HL-60 (cell line): Measurements from ENCODE around the gene TMEM131L.
"Not testable (repeated sequence)": the region's sequence is repeated elsewhere in the genome, so short reads cannot be mapped to it uniquely, and the experiment has no call there.

Source experiments
- DNase-seq, 2 experiments: peaks; one replicate each; pipeline ENCODE4 v3.0.0-alpha.2; 2010 to 2020; ENCODE audit warnings: low read depth in 1 of 2, low spot score in 1 of 2
- H3K27ac ChIP-seq: fragments of 250-450 bp; sonication (Bioruptor Pico); replicated peaks from 2 replicates; pipeline ENCODE4 v1.5.1; 2020; ENCODE audit warnings: mild to moderate bottlenecking, moderate library complexity
- H3K27me3 ChIP-seq: fragments of 250-450 bp; sonication (Bioruptor Pico); 2 replicates; pipeline ENCODE4 v1.5.1; 2021; ENCODE audit warnings: mild to moderate bottlenecking, moderate library complexity; ENCODE audit not compliant: insufficient read depth, poor library complexity, severe bottlenecking
- H3K4me3 ChIP-seq: replicated peaks from 2 replicates; pipeline ENCODE4 v1.5.1; 2011; ENCODE audit warnings: mild to moderate bottlenecking, control low read depth, low read length; ENCODE audit not compliant: insufficient read depth
- CTCF ChIP-seq: IDR thresholded peaks from one replicate; pipeline ENCODE4 v1.5.1; 2011; ENCODE audit warnings: low read length, control low read depth, inconsistent platforms; ENCODE audit not compliant: insufficient read depth
- GABPA ChIP-seq: IDR thresholded peaks from 2 replicates; pipeline ENCODE4 v1.6.1; 2012; ENCODE audit warnings: low read depth
- POLR2AphosphoS5 ChIP-seq: IDR thresholded peaks from 2 replicates; pipeline ENCODE4 v1.6.1; 2012; ENCODE audit warnings: low read depth
- SPI1 ChIP-seq: IDR thresholded peaks from 2 replicates; pipeline ENCODE4 v1.6.1; 2012; ENCODE audit warnings: low read depth, mild to moderate bottlenecking, borderline replicate concordance
- long read RNA-seq: library from polyadenylated mRNA; unstranded; transcript quantifications from one replicate; pipeline ENCODE4 v2.0.0, GENCODE V29; 2020
- TF ChIP-seq, protein P1 (sequence below): IDR thresholded peaks from 2 replicates; pipeline ENCODE4 v1.6.1; 2012; ENCODE audit warnings: low read depth; ENCODE audit not compliant: insufficient replicate concordance

The TMEM131L gene
- long read RNA-seq, full-length matches to known transcripts = 13 of 95 reads
- long read RNA-seq, partial matches to known transcripts = 54 of 95 reads
- long read RNA-seq, other reads (novel, unspliced or antisense) = 28 of 95 reads

GRCh38 chr4:153466081-153466948 lies at the start of gene TMEM131L:
TMEM131L (plus strand) TSS chr4:153466360; CDS start chr4:153466398, 38 bp downstream.
- peak; percentile 88 for TF ChIP-seq SPI1
- TF ChIP-seq POLR2AphosphoS5 = 0 out of 2 replicates have a peak, but pooled peaks have one; percentile 43
- TF ChIP-seq, protein P1, sequence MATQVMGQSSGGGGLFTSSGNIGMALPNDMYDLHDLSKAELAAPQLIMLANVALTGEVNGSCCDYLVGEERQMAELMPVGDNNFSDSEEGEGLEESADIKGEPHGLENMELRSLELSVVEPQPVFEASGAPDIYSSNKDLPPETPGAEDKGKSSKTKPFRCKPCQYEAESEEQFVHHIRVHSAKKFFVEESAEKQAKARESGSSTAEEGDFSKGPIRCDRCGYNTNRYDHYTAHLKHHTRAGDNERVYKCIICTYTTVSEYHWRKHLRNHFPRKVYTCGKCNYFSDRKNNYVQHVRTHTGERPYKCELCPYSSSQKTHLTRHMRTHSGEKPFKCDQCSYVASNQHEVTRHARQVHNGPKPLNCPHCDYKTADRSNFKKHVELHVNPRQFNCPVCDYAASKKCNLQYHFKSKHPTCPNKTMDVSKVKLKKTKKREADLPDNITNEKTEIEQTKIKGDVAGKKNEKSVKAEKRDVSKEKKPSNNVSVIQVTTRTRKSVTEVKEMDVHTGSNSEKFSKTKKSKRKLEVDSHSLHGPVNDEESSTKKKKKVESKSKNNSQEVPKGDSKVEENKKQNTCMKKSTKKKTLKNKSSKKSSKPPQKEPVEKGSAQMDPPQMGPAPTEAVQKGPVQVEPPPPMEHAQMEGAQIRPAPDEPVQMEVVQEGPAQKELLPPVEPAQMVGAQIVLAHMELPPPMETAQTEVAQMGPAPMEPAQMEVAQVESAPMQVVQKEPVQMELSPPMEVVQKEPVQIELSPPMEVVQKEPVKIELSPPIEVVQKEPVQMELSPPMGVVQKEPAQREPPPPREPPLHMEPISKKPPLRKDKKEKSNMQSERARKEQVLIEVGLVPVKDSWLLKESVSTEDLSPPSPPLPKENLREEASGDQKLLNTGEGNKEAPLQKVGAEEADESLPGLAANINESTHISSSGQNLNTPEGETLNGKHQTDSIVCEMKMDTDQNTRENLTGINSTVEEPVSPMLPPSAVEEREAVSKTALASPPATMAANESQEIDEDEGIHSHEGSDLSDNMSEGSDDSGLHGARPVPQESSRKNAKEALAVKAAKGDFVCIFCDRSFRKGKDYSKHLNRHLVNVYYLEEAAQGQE = no peak
- H3K4me3 ChIP-seq = peak within 1 kb of the TSS; percentile 87
- H3K27ac ChIP-seq = peak within 1 kb of the TSS; percentile 90
- H3K27me3 ChIP-seq = no peaks in the 10 kb centered on the region
- DNase-seq = peak; percentile 73 to 84

DNA sequence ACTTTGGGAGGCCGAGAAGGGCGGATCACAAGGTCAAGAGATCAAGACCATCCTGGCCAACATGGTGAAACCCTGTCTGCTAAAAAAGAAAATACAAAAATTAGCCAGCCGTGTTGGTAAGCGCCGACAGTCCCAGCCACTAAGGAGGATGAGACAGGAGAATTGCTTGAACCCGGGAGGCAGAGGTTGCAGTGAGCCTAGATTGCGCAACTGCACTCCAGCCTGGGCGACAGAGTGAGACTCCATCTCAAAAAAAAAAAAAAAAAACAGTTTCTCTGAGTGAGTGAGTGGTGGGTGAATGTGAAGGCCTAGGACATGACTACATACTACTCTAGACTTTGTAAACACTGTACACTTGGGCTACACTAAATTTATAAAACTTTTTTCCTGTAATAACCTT lies 49.7 kb upstream of the TMEM131L start:
- H3K4me3 ChIP-seq, H3K27ac ChIP-seq, DNase-seq, H3K27me3 ChIP-seq: not testable (repeated sequence)

- TF ChIP-seq GABPA (no peak), SPI1 (no peak)
- Histone ChIP-seq H3K4me3 (no peak overlapping the region), H3K27me3 (no peaks in the 10 kb centered on the region), H3K27ac (no peak overlapping the region)
- no peak for DNase-seq
Observed at GRCh38 chr4:153418121-153418520, 48.0 kb upstream of the TMEM131L start.

- no peak overlapping the region for H3K27ac ChIP-seq
- DNase-seq = no peak
- H3K27me3 ChIP-seq = no peaks in the 10 kb centered on the region
- no peak overlapping the region for H3K4me3 ChIP-seq
- TF ChIP-seq SPI1 (no peak), CTCF (no peak)
- TF ChIP-seq, protein P1 = no peak
Observed at GRCh38 chr4:153418558-153418957, 47.6 kb upstream of the TMEM131L start.

DNA sequence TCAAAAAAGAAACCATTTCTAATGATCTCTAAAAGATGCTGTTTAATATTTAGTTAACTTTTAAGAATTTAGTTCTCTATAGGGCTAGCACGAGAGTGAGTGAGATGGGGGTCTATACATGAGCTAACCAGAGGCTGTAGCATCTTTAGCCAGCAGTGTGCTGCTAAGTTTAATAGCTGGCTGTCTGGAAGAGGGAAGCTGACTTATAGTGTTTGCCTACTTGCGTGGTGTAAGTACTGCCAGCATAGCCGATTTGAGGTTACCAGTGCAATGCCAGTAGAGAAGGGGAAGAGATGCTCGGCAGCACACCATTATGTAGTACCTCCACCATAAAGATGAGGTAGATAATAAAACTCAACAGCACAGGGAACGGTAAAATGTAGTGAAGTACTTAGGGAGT lies 47.1 kb upstream of the TMEM131L start:
- TF ChIP-seq GABPA (no peak), SPI1 (no peak), POLR2AphosphoS5 (no peak), CTCF (no peak)
- TF ChIP-seq, protein P1 = no peak
- Histone ChIP-seq H3K4me3 (no peak overlapping the region), H3K27me3 (no peaks in the 10 kb centered on the region), H3K27ac (no peak overlapping the region)
- no peak for DNase-seq
